Gastrocnemius medialis (tissue), 4 donors: ENCODE data around the gene GAB2. TPM values are rescaled to one million over a fixed set of nuclear protein-coding genes. Genes with fewer than 3 reads are reported as not detected.

Source experiments
- ATAC-seq, 2 donors: fragments of 150-250 bp; one replicate each; pipeline ENCODE4 v1.9.1; 2016
- DNase-seq, 2 donors: peaks; one replicate each; pipeline ENCODE4 v3.0.0-alpha.2; 2019
- H3K27ac ChIP-seq, 4 donors: fragments of 200-600 bp; sonication (generic); 1 replicate in 1 of 4; 2 replicates in 3 of 4; pipeline ENCODE4 v1.5.1; 2016 to 2018; ENCODE audit warnings: mild to moderate bottlenecking in 2 of 4, moderate library complexity in 1 of 4
- H3K27me3 ChIP-seq, 3 donors: fragments of 200-600 bp; sonication (generic) in 2 of 3; 1 replicate in 1 of 3; 2 replicates in 2 of 3; pipeline versions ENCODE4 v1.5.1 to v1.6.0; 2016 to 2019; ENCODE audit warnings: mild to moderate bottlenecking in 1 of 3, moderate library complexity in 1 of 3
- H3K36me3 ChIP-seq, 2 donors: fragments of 200-600 bp; sonication (generic) in 1 of 2; one replicate each; pipeline ENCODE4 v1.5.1; 2017 to 2018
- H3K4me1 ChIP-seq, 2 donors: fragments of 200-600 bp; sonication (generic) in 1 of 2; one replicate each; pipeline ENCODE4 v1.5.1; 2016 to 2017; ENCODE audit warnings: mild to moderate bottlenecking in 2 of 2
- H3K4me3 ChIP-seq, 4 donors: fragments of 200-600 bp; sonication (generic) in 3 of 4; 1 replicate in 1 of 4; 2 replicates in 3 of 4; pipeline ENCODE4 v1.5.1; 2016 to 2019; ENCODE audit warnings: mild to moderate bottlenecking in 2 of 4
- H3K9me3 ChIP-seq, 3 donors: fragments of 200-600 bp; sonication (generic) in 2 of 3; 1 replicate in 1 of 3; 2 replicates in 2 of 3; pipeline ENCODE4 v1.5.1; 2016 to 2019
- POLR2A ChIP-seq, 2 donors: fragments of 450-650 bp; IDR thresholded peaks; one replicate each; pipeline ENCODE4 v1.6.1; 2017; ENCODE audit warnings: antibody characterized with exemption in 2 of 2, mild to moderate bottlenecking in 2 of 2, moderate library complexity in 2 of 2
- in situ Hi-C, 4 donors: fragments of 200-750 bp; cut with MboI; loops; one replicate each; pipeline versions ENCODE4 v1.15.0 to v1.8.0; 2017; ENCODE audit warnings: low sequenced_read_pairs in 4 of 4
- intact Hi-C: fragments of 100-400 bp; cut with DNase I; formaldehyde crosslinking; loops from one replicate; pipeline ENCODE4 v1.15.1; 2023; ENCODE audit warnings: low total_unique reads
- total RNA-seq, 4 donors: library from RNA; depleted of rRNA; stranded (reverse); fragments of >200 nt; gene quantifications; one replicate each; pipeline versions ENCODE4 v1.1.0 to v1.2.3, GENCODE V29; 2016
- TF ChIP-seq, protein P1 (sequence below), 5 experiments: fragments of 450-650 bp in 3 of 5; fragments of 200-600 bp in 2 of 5; sonication (generic) in 2 of 5; IDR thresholded peaks in 4 of 5; conservative IDR thresholded peaks in 1 of 5; 1 replicate in 4 of 5; 2 replicates in 1 of 5; pipeline ENCODE4 v1.5.1; 2016 to 2019; ENCODE audit warnings: antibody characterized with exemption in 5 of 5, mild to moderate bottlenecking in 3 of 5, moderate library complexity in 3 of 5

Gene GAB2
- total RNA-seq, 4 donors from 2014 or later: 4.9 to 68.0 (median 25.8) TPM

DNA sequence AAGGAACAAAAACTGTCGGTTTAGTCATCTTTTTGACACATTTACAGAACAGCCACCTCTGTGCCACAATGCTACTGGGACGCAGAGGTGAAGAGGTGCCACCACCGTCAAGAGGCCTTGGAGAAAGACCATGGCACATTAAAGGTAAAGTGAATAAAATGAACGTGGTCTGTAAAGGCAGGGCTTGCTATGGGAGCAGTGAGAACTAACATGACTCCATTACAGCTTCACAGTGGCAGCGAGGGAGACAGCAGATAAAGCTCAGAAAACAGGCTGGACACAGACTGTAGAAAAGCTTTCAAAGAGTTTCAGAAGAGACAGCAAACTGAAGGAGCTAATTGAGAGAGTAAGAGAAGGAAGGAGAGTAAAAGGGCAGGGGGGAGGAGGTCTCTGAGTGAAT lies 102.9 kb downstream of the GAB2 start:
- in situ Hi-C loops: no loop called here
- intact Hi-C loops: loop anchor here (5.0 kb wide), 1 partner anchor 82 kb away; no protein-coding TSS in a partner anchor
- Histone ChIP-seq H3K4me3 (no peak overlapping the region), H3K9me3 (no peaks in the 10 kb centered on the region), H3K27me3 (no peaks in the 10 kb centered on the region), H3K36me3 (no peaks in the 10 kb centered on the region), H3K4me1 (peaks cover 35 to 40% of the 10 kb centered on the region in 2 donors), H3K27ac (peak overlapping the region in 1 of 4 donors; percentile 76)
- TF ChIP-seq POLR2A (IDR thresholded peaks at IDR 0.05): no peak
- TF ChIP-seq, protein P1, sequence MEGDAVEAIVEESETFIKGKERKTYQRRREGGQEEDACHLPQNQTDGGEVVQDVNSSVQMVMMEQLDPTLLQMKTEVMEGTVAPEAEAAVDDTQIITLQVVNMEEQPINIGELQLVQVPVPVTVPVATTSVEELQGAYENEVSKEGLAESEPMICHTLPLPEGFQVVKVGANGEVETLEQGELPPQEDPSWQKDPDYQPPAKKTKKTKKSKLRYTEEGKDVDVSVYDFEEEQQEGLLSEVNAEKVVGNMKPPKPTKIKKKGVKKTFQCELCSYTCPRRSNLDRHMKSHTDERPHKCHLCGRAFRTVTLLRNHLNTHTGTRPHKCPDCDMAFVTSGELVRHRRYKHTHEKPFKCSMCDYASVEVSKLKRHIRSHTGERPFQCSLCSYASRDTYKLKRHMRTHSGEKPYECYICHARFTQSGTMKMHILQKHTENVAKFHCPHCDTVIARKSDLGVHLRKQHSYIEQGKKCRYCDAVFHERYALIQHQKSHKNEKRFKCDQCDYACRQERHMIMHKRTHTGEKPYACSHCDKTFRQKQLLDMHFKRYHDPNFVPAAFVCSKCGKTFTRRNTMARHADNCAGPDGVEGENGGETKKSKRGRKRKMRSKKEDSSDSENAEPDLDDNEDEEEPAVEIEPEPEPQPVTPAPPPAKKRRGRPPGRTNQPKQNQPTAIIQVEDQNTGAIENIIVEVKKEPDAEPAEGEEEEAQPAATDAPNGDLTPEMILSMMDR (IDR thresholded peaks at IDR 0.05 in 4 of 5, conservative IDR thresholded peaks at IDR 0.05 in 1 of 5): no peak
- no peak for ATAC-seq
- no peak for DNase-seq

DNA sequence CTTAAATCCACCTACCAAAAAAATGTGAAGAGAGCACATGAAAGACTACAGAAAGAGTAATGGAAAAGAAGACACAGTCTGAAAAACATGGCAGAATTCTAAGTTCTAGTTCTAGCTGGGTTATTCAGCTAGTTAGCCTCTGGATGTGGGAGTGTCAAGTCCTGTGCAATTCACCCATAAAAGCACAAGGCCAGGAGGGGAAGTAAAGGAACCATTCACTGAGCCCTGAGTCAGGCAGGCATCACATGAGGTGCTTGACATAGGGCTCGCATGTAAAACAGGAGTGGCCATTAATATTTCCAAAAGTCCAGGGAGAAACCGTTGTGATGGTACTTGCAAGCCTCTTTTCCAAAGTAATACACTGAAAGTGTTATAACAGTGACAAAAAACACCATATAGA lies 103.7 kb downstream of the GAB2 start:
- ATAC-seq (no peak), DNase-seq (no peak)
- no peak overlapping the region for H3K4me3 ChIP-seq
- TF ChIP-seq, protein P1 (IDR thresholded peaks at IDR 0.05 in 4 of 5, conservative IDR thresholded peaks at IDR 0.05 in 1 of 5): no peak
- in situ Hi-C loops (no loop called here), intact Hi-C loops (loop anchor here (5.0 kb wide), 1 partner anchor 82 kb away; no protein-coding TSS in a partner anchor)
- H3K9me3 ChIP-seq: no peaks in the 10 kb centered on the region
- peak overlapping the region in 1 of 4 donors; percentile 76 for H3K27ac ChIP-seq
- H3K27me3 ChIP-seq: no peaks in the 10 kb centered on the region
- H3K36me3 ChIP-seq: no peaks in the 10 kb centered on the region
- peaks cover 31 to 43% of the 10 kb centered on the region in 2 donors for H3K4me1 ChIP-seq

DNA sequence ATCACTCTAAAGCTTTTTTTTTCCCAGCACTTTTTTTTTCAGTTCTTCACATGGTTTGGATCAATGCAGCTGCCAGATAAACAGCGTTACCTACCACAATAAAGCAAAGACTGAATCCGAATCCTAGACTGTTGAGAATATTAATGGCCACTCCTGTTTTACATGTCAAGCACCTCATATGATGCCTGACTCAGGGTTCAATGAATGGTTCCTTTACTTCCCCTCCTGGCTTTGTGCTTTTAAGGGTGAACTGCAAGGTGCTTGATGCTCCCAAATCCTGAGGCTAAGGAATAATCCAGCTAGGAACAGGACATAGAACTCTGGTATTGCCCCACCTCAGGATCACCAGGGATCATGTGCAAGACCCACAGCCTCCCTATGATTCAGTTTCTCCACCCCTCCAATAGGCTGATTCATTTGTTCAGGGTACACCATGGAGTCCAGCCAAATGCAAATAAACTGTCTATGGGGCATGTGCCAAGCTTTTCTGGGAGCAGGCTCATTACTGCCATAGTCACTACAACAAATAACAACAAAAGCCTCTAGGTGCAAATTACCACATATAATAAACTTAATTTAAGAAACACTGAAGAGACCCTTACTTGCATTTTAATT lies 104.3 kb downstream of the GAB2 start:
- H3K36me3 ChIP-seq: no peaks in the 10 kb centered on the region
- H3K4me3 ChIP-seq: no peak overlapping the region
- ATAC-seq (peak; percentile 28 to 42), DNase-seq (no peak)
- intact Hi-C loops: loop anchor here (5.0 kb wide), 1 partner anchor 81 kb away; no protein-coding TSS in a partner anchor
- no peaks in the 10 kb centered on the region for H3K27me3 ChIP-seq
- TF ChIP-seq POLR2A (IDR thresholded peaks at IDR 0.05): no peak
- TF ChIP-seq, protein P1 (IDR thresholded peaks at IDR 0.05 in 4 of 5, conservative IDR thresholded peaks at IDR 0.05 in 1 of 5): no peak
- in situ Hi-C loops: no loop called here
- no peaks in the 10 kb centered on the region for H3K9me3 ChIP-seq
- peaks cover 31 to 43% of the 10 kb centered on the region in 2 donors for H3K4me1 ChIP-seq
- H3K27ac ChIP-seq: peak overlapping the region in 1 of 4 donors; percentile 76

DNA sequence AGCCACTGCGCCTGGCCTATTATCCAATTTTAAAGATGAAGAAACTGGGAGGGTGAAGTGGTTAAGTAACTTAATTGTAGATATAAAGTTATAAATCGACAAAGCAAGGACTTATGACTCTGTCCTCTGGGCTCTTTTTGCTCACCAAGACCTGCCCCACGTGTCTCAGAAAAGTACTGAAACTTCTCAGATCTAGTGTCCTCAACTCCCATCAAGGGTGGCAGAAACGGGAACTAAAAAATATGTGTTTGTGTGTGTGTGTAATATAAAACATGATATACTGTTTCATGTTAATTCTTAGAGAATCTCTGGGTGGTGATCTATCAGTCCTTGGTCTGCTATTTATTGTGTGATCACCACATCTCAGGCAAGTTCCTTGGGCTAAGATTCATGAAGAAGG lies 104.9 kb downstream of the GAB2 start:
- in situ Hi-C loops: no loop called here
- ATAC-seq (no peak), DNase-seq (no peak)
- Histone ChIP-seq H3K9me3 (no peaks in the 10 kb centered on the region), H3K27me3 (no peaks in the 10 kb centered on the region), H3K36me3 (no peaks in the 10 kb centered on the region), H3K27ac (peak overlapping the region in 1 of 4 donors; percentile 76), H3K4me1 (peaks cover 31 to 40% of the 10 kb centered on the region in 2 donors), H3K4me3 (no peak overlapping the region)
- TF ChIP-seq, protein P1 (IDR thresholded peaks at IDR 0.05 in 4 of 5, conservative IDR thresholded peaks at IDR 0.05 in 1 of 5): no peak
- TF ChIP-seq POLR2A (IDR thresholded peaks at IDR 0.05): no peak
- intact Hi-C loops: loop anchor here (5.0 kb wide), 1 partner anchor 80 kb away; no protein-coding TSS in a partner anchor
